ENCODE results near the gene STKLD1. TPM values are rescaled to one million over a fixed set of nuclear protein-coding genes. Genes with fewer than 3 reads are reported as not detected.
"Not testable (repeated sequence)": the region's sequence is repeated elsewhere in the genome, so short reads cannot be mapped to it uniquely, and the experiment has no call there.

STKLD1 gene
- total RNA-seq, 2 donors from 2014 or later = 0.95 TPM; not detected in 1

GRCh38 chr9:133334161-133334560 lies 42.0 kb upstream of the STKLD1 start:
- TF ChIP-seq CTCF (conservative IDR thresholded peaks at IDR 0.05) = no peak
- Mint-ChIP-seq H3K27ac (peak overlapping the region; percentile 58), H3K9me3 (peaks cover 1% of the 10 kb centered on the region), H3K36me3 (ENCODE audit: low read depth) (peaks cover 58% of the 10 kb centered on the region), H3K4me1 (peaks cover 15% of the 10 kb centered on the region), H3K27me3 (ENCODE audit: insufficient read depth) (no peaks in the 10 kb centered on the region), H3K4me3 (peak overlapping the region; percentile 97)
- Histone ChIP-seq H3K27me3 (ENCODE audit: control insufficient read depth, insufficient read depth, low read length, poor library complexity, severe bottlenecking) (no peaks in the 10 kb centered on the region), H3K9ac (ENCODE audit: extremely low read depth, low read length, poor library complexity, severe bottlenecking) (no peak overlapping the region), H3K9me3 (ENCODE audit: control insufficient read depth, low read length) (no peaks in the 10 kb centered on the region), H3K4me3 (ENCODE audit: low read length) (peak overlapping the region; percentile 95), H3K4me1 (ENCODE audit: control insufficient read depth, insufficient read depth, low read length) (peaks cover 6% of the 10 kb centered on the region), H3K36me3 (ENCODE audit: control insufficient read depth, insufficient read depth, low read length) (peaks cover 47% of the 10 kb centered on the region), H3K27ac (ENCODE audit: low read depth, low read length) (no peak overlapping the region)
- 80 to 84% methylated on average over 5 to 6 of the region's 6 CpGs for WGBS, 2 experiments (ENCODE audit: insufficient coverage in 1 of 2, insufficient read length in 1 of 2)
- DNase-seq = peak; percentile 79

- not testable (repeated sequence) for H3K9me3 Mint-ChIP-seq; H3K27me3 Mint-ChIP-seq (ENCODE audit: insufficient read depth); H3K27me3 ChIP-seq (ENCODE audit: control insufficient read depth, insufficient read depth, low read length, poor library complexity, severe bottlenecking); H3K9me3 ChIP-seq (ENCODE audit: control insufficient read depth, low read length); H3K27ac ChIP-seq (ENCODE audit: low read depth, low read length); DNase-seq; H3K4me1 ChIP-seq (ENCODE audit: control insufficient read depth, insufficient read depth, low read length)
- peak overlapping the region; percentile 81 for H3K27ac Mint-ChIP-seq
- peaks cover 62% of the 10 kb centered on the region for H3K36me3 Mint-ChIP-seq (ENCODE audit: low read depth)
- Histone ChIP-seq H3K36me3 (ENCODE audit: control insufficient read depth, insufficient read depth, low read length) (peaks cover 47% of the 10 kb centered on the region), H3K9ac (ENCODE audit: extremely low read depth, low read length, poor library complexity, severe bottlenecking) (peak overlapping the region; percentile 89), H3K4me3 (ENCODE audit: low read length) (peak overlapping the region; percentile 95)
- 77 to 89% methylated on average over 11 of the region's 11 CpGs for WGBS, 2 experiments (ENCODE audit: insufficient coverage in 1 of 2, insufficient read length in 1 of 2)
- H3K4me1 Mint-ChIP-seq = peaks cover 15% of the 10 kb centered on the region
- H3K4me3 Mint-ChIP-seq = peak overlapping the region; percentile 97
These were observed 41.3 kb upstream of the STKLD1 start for GRCh38 chr9:133334888-133335287.

- peak within 1 kb of the TSS; percentile 97 for H3K27ac Mint-ChIP-seq
- WGBS, 2 experiments (ENCODE audit: insufficient coverage in 1 of 2, insufficient read length in 1 of 2) = 7 to 11% methylated on average over 17 to 70 of the region's 70 CpGs
- no peak for TF ChIP-seq CTCF (conservative IDR thresholded peaks at IDR 0.05)
- Histone ChIP-seq H3K9me3 (ENCODE audit: control insufficient read depth, low read length) (no peaks in the 10 kb centered on the region), H3K27ac (ENCODE audit: low read depth, low read length) (peak within 1 kb of the TSS; percentile 66), H3K4me1 (ENCODE audit: control insufficient read depth, insufficient read depth, low read length) (peaks cover 6% of the 10 kb centered on the region), H3K36me3 (ENCODE audit: control insufficient read depth, insufficient read depth, low read length) (peaks cover 52% of the 10 kb centered on the region), H3K27me3 (ENCODE audit: control insufficient read depth, insufficient read depth, low read length, poor library complexity, severe bottlenecking) (no peaks in the 10 kb centered on the region), H3K4me3 (ENCODE audit: low read length) (peak within 1 kb of the TSS; percentile 95), H3K9ac (ENCODE audit: extremely low read depth, low read length, poor library complexity, severe bottlenecking) (peak within 1 kb of the TSS; percentile 89)
- H3K4me1 Mint-ChIP-seq = peaks cover 15% of the 10 kb centered on the region
- no peaks in the 10 kb centered on the region for H3K9me3 Mint-ChIP-seq
- DNase-seq = peak; percentile 98
- H3K27me3 Mint-ChIP-seq (ENCODE audit: insufficient read depth) = no peaks in the 10 kb centered on the region
- H3K36me3 Mint-ChIP-seq (ENCODE audit: low read depth) = peaks cover 63% of the 10 kb centered on the region
- H3K4me3 Mint-ChIP-seq = peak within 1 kb of the TSS; percentile 97
These were observed 40.0 kb upstream of the STKLD1 start, which contains the start of gene SURF6 for GRCh38 chr9:133335924-133336811. Gene SURF6 (minus strand): TSS chr9:133336188. CDS start chr9:133336132, 56 bp downstream.
